ENCODE data around the gene MPEG1. TPM values are rescaled to one million over a fixed set of nuclear protein-coding genes. Genes with fewer than 3 reads are reported as not detected.
A peak's percentile ranks its signal among the peaks of the same experiment; 100 is the strongest.

Gene MPEG1
- total and polyA plus RNA-seq, 9 of the 15 experiments (the other 6 are each of a cell fraction or from before 2014, with no cell fraction given) = 0.07 TPM; not detected in 8

DNA sequence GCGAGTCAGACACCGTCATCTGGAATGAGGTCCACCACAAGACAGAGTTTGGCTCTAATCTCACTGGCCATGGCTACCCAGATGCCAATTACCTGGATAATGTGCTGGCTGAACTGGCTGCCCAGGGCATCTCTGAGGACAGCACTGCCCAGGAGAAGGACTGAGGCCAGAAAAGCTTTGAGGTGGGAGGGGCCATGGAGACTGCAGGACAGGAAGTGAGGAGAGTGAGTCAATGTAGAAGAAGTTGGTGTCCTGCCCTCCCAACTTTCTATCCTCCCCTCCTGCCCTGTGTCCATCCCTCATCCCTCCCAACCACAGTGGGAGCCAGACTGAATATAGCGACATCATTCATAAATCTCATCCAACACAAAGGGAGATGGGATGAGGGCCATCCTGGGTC lies 8.0 kb downstream of the MPEG1 start (continued):
- TF ChIP-seq, protein P1, sequence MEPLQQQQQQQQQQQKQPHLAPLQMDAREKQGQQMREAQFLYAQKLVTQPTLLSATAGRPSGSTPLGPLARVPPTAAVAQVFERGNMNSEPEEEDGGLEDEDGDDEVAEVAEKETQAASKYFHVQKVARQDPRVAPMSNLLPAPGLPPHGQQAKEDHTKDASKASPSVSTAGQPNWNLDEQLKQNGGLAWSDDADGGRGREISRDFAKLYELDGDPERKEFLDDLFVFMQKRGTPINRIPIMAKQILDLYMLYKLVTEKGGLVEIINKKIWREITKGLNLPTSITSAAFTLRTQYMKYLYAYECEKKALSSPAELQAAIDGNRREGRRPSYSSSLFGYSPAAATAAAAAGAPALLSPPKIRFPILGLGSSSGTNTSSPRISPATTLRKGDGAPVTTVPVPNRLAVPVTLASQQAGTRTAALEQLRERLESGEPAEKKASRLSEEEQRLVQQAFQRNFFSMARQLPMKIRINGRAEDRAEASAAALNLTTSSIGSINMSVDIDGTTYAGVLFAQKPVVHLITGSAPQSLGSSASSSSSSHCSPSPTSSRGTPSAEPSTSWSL (CRISPR knock-in tag; IDR thresholded peaks at IDR 0.05; ENCODE audit: borderline replicate concordance) = no peak

DNA sequence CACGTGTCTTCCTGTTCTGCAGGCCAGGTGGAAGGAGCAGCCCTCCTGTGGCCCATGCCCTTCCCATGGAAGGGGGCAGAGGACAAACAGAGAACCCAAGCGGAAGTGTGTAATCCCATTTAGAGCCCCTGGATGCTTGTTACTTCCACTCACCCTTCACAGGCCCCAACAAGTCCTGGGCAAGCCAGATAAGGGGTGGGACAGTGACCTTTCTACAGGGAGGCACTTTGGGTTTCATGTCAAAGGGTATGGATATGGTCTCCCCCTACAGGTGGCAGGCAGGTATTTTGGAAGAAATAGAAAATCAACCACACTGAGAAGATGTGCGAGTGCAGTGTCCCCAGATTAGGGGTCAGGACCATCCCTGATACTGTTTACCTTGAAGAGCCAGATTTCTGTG lies 11.4 kb downstream of the MPEG1 start:
- no peak overlapping the region for H3K27ac ChIP-seq (ENCODE audit: extremely low read depth, low read depth, low read length)
- BruUV-seq (replicated peaks) = no TSS peak
- no peaks in the 10 kb centered on the region for H3K36me3 ChIP-seq (ENCODE audit: control insufficient read depth, insufficient read depth, low read length)
- WGBS (ENCODE audit: insufficient coverage, low coverage, missing lambda C conversion rate) = 4% methylated on average over 3 of the region's 3 CpGs
- no peak overlapping the region for H3K4me3 ChIP-seq
- peak overlapping the region; percentile 58 for H2AFZ ChIP-seq (ENCODE audit: low read depth, low read length)
- H3K4me2 ChIP-seq (ENCODE audit: insufficient read depth, low read length) = no peak overlapping the region
- no peaks in the 10 kb centered on the region for H4K20me1 ChIP-seq (replicated peaks; ENCODE audit: control insufficient read depth, insufficient read depth, low read length)
- no peak overlapping the region for H3K9ac ChIP-seq (ENCODE audit: insufficient read depth in 1 of 2, low read depth in 2 of 2, low read length in 2 of 2)
- intact Hi-C loops (cut with micrococcal nuclease) (no loop called here), in situ Hi-C loops (cut with MboI) (no loop called here)
- no peaks in the 10 kb centered on the region for H3K9me1 ChIP-seq (ENCODE audit: control insufficient read depth, insufficient read depth, low read length)
- peaks cover 10 to 21% of the 10 kb centered on the region in 2 experiments for H3K27me3 ChIP-seq (ENCODE audit: control insufficient read depth in 2 of 2, insufficient read depth in 2 of 2, low read length in 2 of 2)
- ChIA-PET CTCF (ENCODE audit: low intra/inter-chr PET ratio) (no interaction called here), POLR2A (interaction anchor here (0.5 kb wide), 1 partner anchor 16 kb away, joined by 4 read pairs; no protein-coding TSS in a partner anchor)
- peaks cover 0 to 2% of the 10 kb centered on the region in 2 experiments; a peak in 1 of 5 replicates for H3K4me1 ChIP-seq (replicated peaks in 1 of 2; ENCODE audit: control insufficient read depth in 2 of 2, insufficient read depth in 2 of 2, low read length in 2 of 2)
- FAIRE-seq (peak; percentile 15), DNase-seq (ENCODE audit: extremely low read depth in 1 of 4, low spot score in 3 of 4) (peak; percentile 27 to 48 (median 40)), ATAC-seq (peak; percentile 85)
- no peaks in the 10 kb centered on the region for H3K79me2 ChIP-seq (ENCODE audit: control insufficient read depth, insufficient read depth, low read length)
- no peaks in the 10 kb centered on the region for H3K9me3 ChIP-seq (replicated peaks; ENCODE audit: control insufficient read depth, insufficient read depth, low read depth, low read length)
- TF ChIP-seq, protein P2, sequence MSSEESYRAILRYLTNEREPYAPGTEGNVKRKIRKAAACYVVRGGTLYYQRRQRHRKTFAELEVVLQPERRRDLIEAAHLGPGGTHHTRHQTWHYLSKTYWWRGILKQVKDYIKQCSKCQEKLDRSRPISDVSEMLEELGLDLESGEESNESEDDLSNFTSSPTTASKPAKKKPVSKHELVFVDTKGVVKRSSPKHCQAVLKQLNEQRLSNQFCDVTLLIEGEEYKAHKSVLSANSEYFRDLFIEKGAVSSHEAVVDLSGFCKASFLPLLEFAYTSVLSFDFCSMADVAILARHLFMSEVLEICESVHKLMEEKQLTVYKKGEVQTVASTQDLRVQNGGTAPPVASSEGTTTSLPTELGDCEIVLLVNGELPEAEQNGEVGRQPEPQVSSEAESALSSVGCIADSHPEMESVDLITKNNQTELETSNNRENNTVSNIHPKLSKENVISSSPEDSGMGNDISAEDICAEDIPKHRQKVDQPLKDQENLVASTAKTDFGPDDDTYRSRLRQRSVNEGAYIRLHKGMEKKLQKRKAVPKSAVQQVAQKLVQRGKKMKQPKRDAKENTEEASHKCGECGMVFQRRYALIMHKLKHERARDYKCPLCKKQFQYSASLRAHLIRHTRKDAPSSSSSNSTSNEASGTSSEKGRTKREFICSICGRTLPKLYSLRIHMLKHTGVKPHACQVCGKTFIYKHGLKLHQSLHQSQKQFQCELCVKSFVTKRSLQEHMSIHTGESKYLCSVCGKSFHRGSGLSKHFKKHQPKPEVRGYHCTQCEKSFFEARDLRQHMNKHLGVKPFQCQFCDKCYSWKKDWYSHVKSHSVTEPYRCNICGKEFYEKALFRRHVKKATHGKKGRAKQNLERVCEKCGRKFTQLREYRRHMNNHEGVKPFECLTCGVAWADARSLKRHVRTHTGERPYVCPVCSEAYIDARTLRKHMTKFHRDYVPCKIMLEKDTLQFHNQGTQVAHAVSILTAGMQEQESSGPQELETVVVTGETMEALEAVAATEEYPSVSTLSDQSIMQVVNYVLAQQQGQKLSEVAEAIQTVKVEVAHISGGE (CRISPR knock-in tag; IDR thresholded peaks at IDR 0.05) = peak in 1 of 3 experiments; percentile 79; a peak in 2 of 6 replicates
- TF ChIP-seq TAL1 (IDR thresholded peaks at IDR 0.05) (peak; percentile 17; the same call in 1 of the 2 replicates), TCF3 (CRISPR knock-in tag; IDR thresholded peaks at IDR 0.05) (peak; percentile 31), RHOXF2B (CRISPR knock-in tag; conservative IDR thresholded peaks at IDR 0.05) (no peak), CBFA2T3 (IDR thresholded peaks at IDR 0.05) (peak; percentile 45), TFAM (CRISPR knock-in tag; conservative IDR thresholded peaks at IDR 0.05) (no peak), NR2C2 (CRISPR knock-in tag; IDR thresholded peaks at IDR 0.05) (no peak), NR2C2 (tag; IDR thresholded peaks at IDR 0.05) (peak; percentile 28; the same call in 1 of the 2 replicates)
- TF ChIP-seq, protein P3, sequence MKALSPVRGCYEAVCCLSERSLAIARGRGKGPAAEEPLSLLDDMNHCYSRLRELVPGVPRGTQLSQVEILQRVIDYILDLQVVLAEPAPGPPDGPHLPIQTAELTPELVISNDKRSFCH (CRISPR knock-in tag; IDR thresholded peaks at IDR 0.05) = no peak
- TF ChIP-seq, protein P3 (tag; IDR thresholded peaks at IDR 0.05) = 0 out of 2 replicates have a peak, but pooled peaks have one; percentile 44
- TF ChIP-seq, protein P4, sequence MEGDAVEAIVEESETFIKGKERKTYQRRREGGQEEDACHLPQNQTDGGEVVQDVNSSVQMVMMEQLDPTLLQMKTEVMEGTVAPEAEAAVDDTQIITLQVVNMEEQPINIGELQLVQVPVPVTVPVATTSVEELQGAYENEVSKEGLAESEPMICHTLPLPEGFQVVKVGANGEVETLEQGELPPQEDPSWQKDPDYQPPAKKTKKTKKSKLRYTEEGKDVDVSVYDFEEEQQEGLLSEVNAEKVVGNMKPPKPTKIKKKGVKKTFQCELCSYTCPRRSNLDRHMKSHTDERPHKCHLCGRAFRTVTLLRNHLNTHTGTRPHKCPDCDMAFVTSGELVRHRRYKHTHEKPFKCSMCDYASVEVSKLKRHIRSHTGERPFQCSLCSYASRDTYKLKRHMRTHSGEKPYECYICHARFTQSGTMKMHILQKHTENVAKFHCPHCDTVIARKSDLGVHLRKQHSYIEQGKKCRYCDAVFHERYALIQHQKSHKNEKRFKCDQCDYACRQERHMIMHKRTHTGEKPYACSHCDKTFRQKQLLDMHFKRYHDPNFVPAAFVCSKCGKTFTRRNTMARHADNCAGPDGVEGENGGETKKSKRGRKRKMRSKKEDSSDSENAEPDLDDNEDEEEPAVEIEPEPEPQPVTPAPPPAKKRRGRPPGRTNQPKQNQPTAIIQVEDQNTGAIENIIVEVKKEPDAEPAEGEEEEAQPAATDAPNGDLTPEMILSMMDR (IDR thresholded peaks at IDR 0.05 in 2 of 3, conservative IDR thresholded peaks at IDR 0.05 in 1 of 3; ENCODE audit: insufficient read depth in 2 of 3, low read depth in 1 of 3, low read length in 3 of 3) = peak; percentile 28 to 45 (median 43); a peak in 4 of 6 replicates
